Endothelial cell of umbilical vein (primary cell): ENCODE data around the gene DOCK1. TPM values are rescaled to one million over a fixed set of nuclear protein-coding genes. Genes with fewer than 3 reads are reported as not detected.

Source experiments
- BruUV-seq: library from RNA; stranded (reverse); fragments of 400-500 nt; replicated peaks from 2 replicates; lab custom pipeline; 2021; lab: Mats Ljungman, UMichigan
- CTCF ChIA-PET: fragments of 300-600, 350-600 bp; sonication (Branson Sonifier 250); formaldehyde crosslinking; loops from one replicate; lab custom pipeline; 2021; ENCODE audit warnings: antibody characterized with exemption, inconsistent platforms; lab: Charles Lee
- POLR2A ChIA-PET: fragments of 300-600, 350-600 bp; sonication (Branson Sonifier 250); formaldehyde crosslinking; loops from one replicate; lab custom pipeline; 2021; ENCODE audit warnings: antibody characterized with exemption, inconsistent platforms; lab: Charles Lee
- DNase-seq: peaks from one replicate; pipeline ENCODE4 v3.0.0-alpha.2; 2011; ENCODE audit warnings: low read depth, low spot score
- FAIRE-seq: peaks from 2 replicates; lab custom pipeline; 2011; peaks lifted over from hg19 to GRCh38; lab: Jason Lieb, UNC
- H2AFZ ChIP-seq: 2 replicates; pipeline ENCODE4 v1.6.0; 2012; ENCODE audit warnings: low read depth, low read length, control low read depth, inconsistent platforms
- H3K27ac ChIP-seq: 2 replicates; pipeline ENCODE4 v1.5.1; 2011; ENCODE audit warnings: low read depth, mild to moderate bottlenecking, control low read depth, low read length, moderate library complexity; ENCODE audit not compliant: insufficient read depth
- H3K27me3 ChIP-seq, 2 experiments: 2 replicates each; pipeline versions ENCODE4 v1.6.0 to v1.6.1; 2011; ENCODE audit warnings: low read length in 2 of 2, mixed read lengths in 1 of 2; ENCODE audit not compliant: control insufficient read depth in 2 of 2, insufficient read depth in 2 of 2
- H3K36me3 ChIP-seq, 2 experiments: 2 replicates in 1 of 2; 3 replicates in 1 of 2; pipeline ENCODE4 v1.5.1; 2011; ENCODE audit warnings: low read length in 2 of 2, mild to moderate bottlenecking in 1 of 2, moderate library complexity in 1 of 2; ENCODE audit not compliant: control insufficient read depth in 2 of 2, insufficient read depth in 2 of 2; ENCODE audit errors: extremely low read depth in 1 of 2
- H3K4me1 ChIP-seq: 3 replicates; pipeline ENCODE4 v1.5.1; 2011; ENCODE audit warnings: mild to moderate bottlenecking, low read length; ENCODE audit not compliant: control insufficient read depth, insufficient read depth; ENCODE audit errors: extremely low read depth
- H3K4me2 ChIP-seq: 2 replicates; pipeline ENCODE4 v1.6.1; 2011; ENCODE audit warnings: low read length, control low read depth, mixed read lengths; ENCODE audit not compliant: insufficient read depth
- H3K4me3 ChIP-seq, 3 experiments: fragments of 200-600 bp in 1 of 3; sonication (generic), shearing (Covaris generic) in 1 of 3; replicated peaks in 1 of 3; 2 replicates each; pipeline ENCODE4 v1.5.1; 2011 to 2016; ENCODE audit warnings: control low read depth in 3 of 3, low read length in 3 of 3, mild to moderate bottlenecking in 2 of 3, inconsistent platforms in 1 of 3, low read depth in 1 of 3, moderate library complexity in 1 of 3; ENCODE audit not compliant: insufficient read depth in 1 of 3
- H3K79me2 ChIP-seq: 2 replicates; pipeline ENCODE4 v1.6.0; 2012; ENCODE audit warnings: low read length, inconsistent platforms; ENCODE audit not compliant: control insufficient read depth, insufficient read depth
- H3K9ac ChIP-seq: replicated peaks from 2 replicates; pipeline ENCODE3; 2011; ENCODE audit warnings: low read length, control low read depth; ENCODE audit not compliant: insufficient read depth; ENCODE audit errors: extremely low read depth
- H3K9me1 ChIP-seq: replicated peaks from 3 replicates; pipeline ENCODE4 v1.6.0; 2011; ENCODE audit warnings: mild to moderate bottlenecking, low read length; ENCODE audit not compliant: control insufficient read depth, insufficient read depth; ENCODE audit errors: extremely low read depth
- H3K9me3 ChIP-seq: replicated peaks from 2 replicates; pipeline ENCODE4 v1.5.1; 2012; ENCODE audit warnings: low read length, inconsistent platforms; ENCODE audit not compliant: control insufficient read depth, insufficient read depth
- H4K20me1 ChIP-seq: replicated peaks from 2 replicates; pipeline ENCODE3; 2011; ENCODE audit warnings: mild to moderate bottlenecking, low read length; ENCODE audit not compliant: control insufficient read depth, insufficient read depth; ENCODE audit errors: extremely low read depth
- CTCF ChIP-seq, 2 donors: IDR thresholded peaks; 1 replicate in 1 of 2; 2 replicates in 1 of 2; pipeline ENCODE4 v1.5.1; 2011; ENCODE audit warnings: low read length in 2 of 2, mild to moderate bottlenecking in 2 of 2, moderate library complexity in 2 of 2, control low read depth in 1 of 2, inconsistent platforms in 1 of 2, low read depth in 1 of 2; ENCODE audit not compliant: insufficient read depth in 1 of 2; ENCODE audit errors: extremely low read depth in 1 of 2
- EZH2 ChIP-seq: IDR thresholded peaks from 2 replicates; pipeline ENCODE4 v1.6.1; 2012; ENCODE audit warnings: borderline replicate concordance, low read depth, mild to moderate bottlenecking, moderate library complexity, low read length, inconsistent platforms; ENCODE audit not compliant: severe bottlenecking
- FOS ChIP-seq: IDR thresholded peaks from 2 replicates; pipeline ENCODE4 v1.6.1; 2011; ENCODE audit warnings: mild to moderate bottlenecking, low read length, moderate library complexity, borderline replicate concordance; ENCODE audit not compliant: insufficient read depth
- GATA2 ChIP-seq: IDR thresholded peaks from 2 replicates; pipeline ENCODE4 v1.7.0; 2011; ENCODE audit warnings: low read depth, mild to moderate bottlenecking, moderate library complexity, mixed read lengths, low read length; ENCODE audit not compliant: insufficient read length, insufficient read depth
- JUN ChIP-seq: IDR thresholded peaks from 2 replicates; pipeline ENCODE4 v1.6.1; 2011; ENCODE audit warnings: borderline replicate concordance, low read depth; ENCODE audit not compliant: insufficient read length, insufficient read depth
- MAX ChIP-seq: IDR thresholded peaks from 2 replicates; pipeline ENCODE4 v1.6.1; 2011; ENCODE audit not compliant: insufficient read depth, insufficient read length
- MYC ChIP-seq: IDR thresholded peaks from one replicate; pipeline ENCODE4 v1.6.1; 2011; ENCODE audit warnings: mild to moderate bottlenecking, low read depth, low read length
- POLR2A ChIP-seq: IDR thresholded peaks from 2 replicates; pipeline ENCODE4 v1.6.1; 2012; ENCODE audit warnings: low read depth, mild to moderate bottlenecking, control low read depth, low read length
- POLR2AphosphoS5 ChIP-seq: IDR thresholded peaks from 2 replicates; pipeline ENCODE4 v1.6.1; 2012; ENCODE audit warnings: low read depth, mild to moderate bottlenecking, control low read depth, low read length, moderate library complexity; ENCODE audit not compliant: insufficient read depth
- dilution Hi-C: fragments of 300-500 bp; cut with MboI; formaldehyde crosslinking; loops from one replicate; pipeline ENCODE4 v1.15.0; 2019; ENCODE audit warnings: low sequenced_read_pairs; ENCODE audit not compliant: extremely low pct_ligation_motif_present
- intact Hi-C: fragments of 100-400 bp; cut with micrococcal nuclease; formaldehyde crosslinking; loops from one replicate; pipeline ENCODE4 v1.10.0; 2022
- polyA plus RNA-seq, 4 experiments: library from polyadenylated mRNA; depleted of rRNA in 3 of 4; stranded (reverse) in 3 of 4; unstranded in 1 of 4; fragments of >200 nt; gene quantifications; 2 replicates each; pipeline versions ENCODE4 v1.2.1 to v1.2.3, GENCODE V29; 2011 to 2012; ENCODE audit warnings: missing spikeins in 1 of 4
- total RNA-seq: library from RNA; stranded (reverse); gene quantifications from 2 replicates; pipeline ENCODE4 v1.2.3, GENCODE V29; 2021

The DOCK1 gene
- total and polyA plus RNA-seq, 2 donors (not counting 3 experiments of a cell fraction or from before 2014, with no cell fraction given), result 22.5 to 83.1 TPM

GRCh38 chr10:127470911-127471310, 565.7 kb downstream of the DOCK1 start:
- POLR2A ChIA-PET, result no interaction called here
- TF ChIP-seq GATA2 (no peak), MAX (no peak), MYC (no peak), EZH2 (no peak), FOS (no peak), CTCF (IDR thresholded peaks at IDR 0.05; ENCODE audit: extremely low read depth in 1 of 2, insufficient read depth in 1 of 2, low read depth in 1 of 2, low read length in 2 of 2) (no peak), JUN (no peak), POLR2A (no peak), POLR2AphosphoS5 (no peak)
- intact Hi-C loops, result no loop called here
- no TSS peak for BruUV-seq
- CTCF ChIA-PET, result interaction anchor here (1.4 kb wide), 1 partner anchor 10 kb away, joined by 4 read pairs; no protein-coding TSS in a partner anchor
- H3K4me2 ChIP-seq, result no peak overlapping the region
- no peaks in the 10 kb centered on the region for H4K20me1 ChIP-seq
- H3K9me3 ChIP-seq, result no peaks in the 10 kb centered on the region
- H3K27me3 ChIP-seq, result no peaks in the 10 kb centered on the region
- H3K4me1 ChIP-seq, result no peaks in the 10 kb centered on the region
- no peak overlapping the region for H3K4me3 ChIP-seq
- H3K27ac ChIP-seq, result no peak overlapping the region
- FAIRE-seq, result no peak
- H3K9me1 ChIP-seq, result no peaks in the 10 kb centered on the region
- no peaks in the 10 kb centered on the region for H3K36me3 ChIP-seq
- no peak overlapping the region for H2AFZ ChIP-seq
- dilution Hi-C loops, result no loop called here
- DNase-seq, result no peak
- H3K9ac ChIP-seq, result no peak overlapping the region
- no peaks in the 10 kb centered on the region for H3K79me2 ChIP-seq
